ENCODE data around the gene TRAF4. TPM values are rescaled to one million over a fixed set of nuclear protein-coding genes. Genes with fewer than 3 reads are reported as not detected.
"Not testable (repeated sequence)": the region's sequence is repeated elsewhere in the genome, so short reads cannot be mapped to it uniquely, and the experiment has no call there.

Gene TRAF4
- total RNA-seq, 1 experiment from 2014 or later, result 104 TPM

DNA sequence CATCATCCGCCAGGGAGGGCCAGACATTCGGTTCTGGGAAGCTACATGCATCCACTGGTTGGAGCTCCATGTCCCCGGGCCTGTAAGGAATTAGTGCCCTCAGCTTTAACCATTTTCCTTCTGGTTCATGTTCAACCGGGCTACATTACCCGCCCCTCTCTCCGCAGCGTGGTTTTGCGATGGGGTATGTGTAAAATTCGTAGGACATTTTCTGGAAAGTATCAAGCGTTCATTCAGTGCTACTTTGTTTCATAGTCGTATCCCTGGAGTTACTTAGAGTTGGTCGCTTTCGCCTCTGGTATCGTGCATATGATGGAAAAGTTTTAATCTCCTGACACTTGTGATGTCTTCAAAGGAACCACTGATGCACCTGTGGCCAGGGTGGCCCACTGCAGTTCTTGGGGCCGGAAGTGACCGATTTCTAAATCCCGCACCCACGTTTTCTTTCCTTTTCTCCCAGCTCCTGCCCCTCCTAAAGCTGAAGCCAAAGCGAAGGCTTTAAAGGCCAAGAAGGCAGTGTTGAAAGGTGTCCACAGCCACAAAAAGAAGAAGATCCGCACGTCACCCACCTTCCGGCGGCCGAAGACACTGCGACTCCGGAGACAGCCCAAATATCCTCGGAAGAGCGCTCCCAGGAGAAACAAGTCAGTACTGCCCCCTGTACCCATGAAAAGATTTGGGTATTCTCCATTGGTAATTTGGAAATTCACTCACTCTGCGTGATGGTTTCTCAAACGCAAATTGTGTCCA lies 23.4 kb upstream of the TRAF4 start:
- Histone ChIP-seq H3K9ac (ENCODE audit: low read length) (peak overlapping the region; percentile 99), H2AFZ (ENCODE audit: low read length) (no peak overlapping the region), H3K36me3 (ENCODE audit: low read depth, low read length) (peaks cover 43% of the 10 kb centered on the region), H3K4me2 (ENCODE audit: low read length) (peak overlapping the region; percentile 96), H3K9me2 (replicated peaks; ENCODE audit: low read length) (no peaks in the 10 kb centered on the region), H4K20me1 (ENCODE audit: low read length) (peaks cover 32% of the 10 kb centered on the region), H3K4me1 (ENCODE audit: insufficient read depth, low read length) (peaks cover 43% of the 10 kb centered on the region), H3K4me3 (ENCODE audit: low read length) (peak overlapping the region; percentile 93), H3K27ac (ENCODE audit: low read length) (peak overlapping the region; percentile 75), H3K79me2 (ENCODE audit: low read length) (peaks cover 60% of the 10 kb centered on the region), H3K27me3 (ENCODE audit: low read length) (no peaks in the 10 kb centered on the region), H3F3A (ENCODE audit: low read length, unreplicated experiment) (peaks cover 12% of the 10 kb centered on the region), H3K9me3 (ENCODE audit: low read length) (no peaks in the 10 kb centered on the region)
- intact Hi-C loops (cut with micrococcal nuclease), result loop anchor here (10.0 kb wide), 1 partner anchor 184 kb away; the partner anchor contains the start of gene DHRS13
- ATAC-seq (no peak), DNase-seq (no peak)
- CTCF ChIA-PET, result no interaction called here
- BruUV-seq (replicated peaks), result TSS peak; percentile 82
- TF ChIP-seq, protein P1, sequence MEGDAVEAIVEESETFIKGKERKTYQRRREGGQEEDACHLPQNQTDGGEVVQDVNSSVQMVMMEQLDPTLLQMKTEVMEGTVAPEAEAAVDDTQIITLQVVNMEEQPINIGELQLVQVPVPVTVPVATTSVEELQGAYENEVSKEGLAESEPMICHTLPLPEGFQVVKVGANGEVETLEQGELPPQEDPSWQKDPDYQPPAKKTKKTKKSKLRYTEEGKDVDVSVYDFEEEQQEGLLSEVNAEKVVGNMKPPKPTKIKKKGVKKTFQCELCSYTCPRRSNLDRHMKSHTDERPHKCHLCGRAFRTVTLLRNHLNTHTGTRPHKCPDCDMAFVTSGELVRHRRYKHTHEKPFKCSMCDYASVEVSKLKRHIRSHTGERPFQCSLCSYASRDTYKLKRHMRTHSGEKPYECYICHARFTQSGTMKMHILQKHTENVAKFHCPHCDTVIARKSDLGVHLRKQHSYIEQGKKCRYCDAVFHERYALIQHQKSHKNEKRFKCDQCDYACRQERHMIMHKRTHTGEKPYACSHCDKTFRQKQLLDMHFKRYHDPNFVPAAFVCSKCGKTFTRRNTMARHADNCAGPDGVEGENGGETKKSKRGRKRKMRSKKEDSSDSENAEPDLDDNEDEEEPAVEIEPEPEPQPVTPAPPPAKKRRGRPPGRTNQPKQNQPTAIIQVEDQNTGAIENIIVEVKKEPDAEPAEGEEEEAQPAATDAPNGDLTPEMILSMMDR (conservative IDR thresholded peaks at IDR 0.05; ENCODE audit: low read depth, low read length), result no peak
- TF ChIP-seq EZH2phosphoT487 (IDR thresholded peaks at IDR 0.05; ENCODE audit: borderline replicate concordance, low read length) (no peak), EZH2 (IDR thresholded peaks at IDR 0.05; ENCODE audit: low read length, unreplicated experiment) (no peak)
- POLR2A ChIA-PET (ENCODE audit: unreplicated experiment), result interaction anchor here (1.2 to 1.8 kb wide), 2 partner anchors 9 to 231 kb away, joined by 9 to 12 read pairs; partner anchors contain the start of gene PHF12

DNA sequence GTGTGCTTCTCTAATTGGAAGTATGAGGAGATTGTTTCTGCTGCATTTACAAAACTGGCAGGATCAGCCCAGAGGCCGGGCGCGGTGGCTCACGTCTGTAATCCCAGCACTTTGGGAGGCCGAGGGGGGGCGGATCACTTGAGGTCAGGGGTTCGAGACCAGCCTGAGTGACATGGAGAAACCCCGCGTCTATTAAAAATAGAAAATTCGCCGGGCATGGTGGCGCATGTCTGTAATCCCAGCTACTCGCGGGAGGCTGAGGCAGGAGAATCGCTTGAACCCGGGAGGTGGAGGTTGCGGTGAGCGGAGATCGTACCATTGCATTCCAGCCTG lies 22.8 kb upstream of the TRAF4 start:
- H2AFZ ChIP-seq (ENCODE audit: low read length); BruUV-seq (replicated peaks); H3K9me2 ChIP-seq (replicated peaks; ENCODE audit: low read length); CTCF ChIA-PET; POLR2A ChIA-PET (ENCODE audit: unreplicated experiment); DNase-seq; H3K9me3 ChIP-seq (ENCODE audit: low read length); H3K27me3 ChIP-seq (ENCODE audit: low read length); ATAC-seq: not testable (repeated sequence)
- intact Hi-C loops (cut with micrococcal nuclease), result loop anchor here (10.0 kb wide), 1 partner anchor 184 kb away; the partner anchor contains the start of gene DHRS13
- Histone ChIP-seq H3K4me2 (ENCODE audit: low read length) (peak overlapping the region; percentile 96), H3K9ac (ENCODE audit: low read length) (peak overlapping the region; percentile 99), H3K27ac (ENCODE audit: low read length) (peak overlapping the region; percentile 75), H3F3A (ENCODE audit: low read length, unreplicated experiment) (peaks cover 12% of the 10 kb centered on the region), H3K4me3 (ENCODE audit: low read length) (peak overlapping the region; percentile 93), H3K79me2 (ENCODE audit: low read length) (peaks cover 55% of the 10 kb centered on the region), H3K4me1 (ENCODE audit: insufficient read depth, low read length) (peaks cover 41% of the 10 kb centered on the region), H4K20me1 (ENCODE audit: low read length) (peaks cover 32% of the 10 kb centered on the region), H3K36me3 (ENCODE audit: low read depth, low read length) (peaks cover 43% of the 10 kb centered on the region)

DNA sequence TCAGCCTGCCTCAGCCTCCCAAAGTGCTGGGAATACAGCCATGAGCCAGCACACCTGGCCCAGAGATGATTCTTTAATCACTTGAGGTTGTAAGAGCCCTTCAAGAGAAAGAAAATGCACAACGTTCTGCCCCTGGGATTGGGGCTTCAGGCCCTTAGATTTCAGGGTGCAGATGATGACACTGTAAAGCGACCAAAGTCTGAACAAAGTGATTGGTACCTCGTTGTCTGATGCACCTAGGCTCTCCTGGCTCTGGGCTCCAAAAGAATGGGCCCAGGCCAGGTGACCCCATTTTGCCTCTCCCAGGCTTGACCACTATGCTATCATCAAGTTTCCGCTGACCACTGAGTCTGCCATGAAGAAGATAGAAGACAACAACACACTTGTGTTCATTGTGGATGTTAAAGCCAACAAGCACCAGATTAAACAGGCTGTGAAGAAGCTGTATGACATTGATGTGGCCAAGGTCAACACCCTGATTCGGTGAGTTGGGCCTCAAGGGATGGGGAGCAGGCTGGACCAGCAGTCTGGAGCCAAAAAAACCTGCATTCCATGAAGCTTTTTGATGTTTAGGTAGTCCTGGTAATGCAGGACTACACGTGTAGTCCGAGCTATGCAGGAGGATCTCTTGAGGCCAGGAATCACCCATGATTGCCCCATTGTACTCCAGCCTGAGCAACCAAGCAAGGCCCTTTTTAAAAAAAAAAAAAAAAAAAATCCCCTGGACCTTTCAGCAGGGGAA lies 21.2 kb upstream of the TRAF4 start:
- no peak for DNase-seq
- H2AFZ ChIP-seq (ENCODE audit: low read length), result no peak overlapping the region
- ChIA-PET POLR2A (ENCODE audit: unreplicated experiment) (interaction anchor here (0.6 kb wide), 1 partner anchor 182 kb away, joined by 3 read pairs; no protein-coding TSS in a partner anchor), CTCF (no interaction called here)
- H3K27me3 ChIP-seq (ENCODE audit: low read length), result no peaks in the 10 kb centered on the region
- BruUV-seq (replicated peaks), result no TSS peak
- peak overlapping the region; percentile 96 for H3K4me2 ChIP-seq (ENCODE audit: low read length)
- peaks cover 12% of the 10 kb centered on the region for H3F3A ChIP-seq (ENCODE audit: low read length, unreplicated experiment)
- H3K9ac ChIP-seq (ENCODE audit: low read length), result no peak overlapping the region
- H3K9me3 ChIP-seq (ENCODE audit: low read length), result no peaks in the 10 kb centered on the region
- peaks cover 43% of the 10 kb centered on the region for H3K36me3 ChIP-seq (ENCODE audit: low read depth, low read length)
- no peak overlapping the region for H3K27ac ChIP-seq (ENCODE audit: low read length)
- intact Hi-C loops (cut with micrococcal nuclease), result loop anchor here (10.0 kb wide), 1 partner anchor 182 kb away; the partner anchor contains the start of gene DHRS13
- H3K9me2 ChIP-seq (replicated peaks; ENCODE audit: low read length), result no peaks in the 10 kb centered on the region
- no peak for TF ChIP-seq EZH2phosphoT487 (IDR thresholded peaks at IDR 0.05; ENCODE audit: borderline replicate concordance, low read length)
- no peak for TF ChIP-seq EZH2 (IDR thresholded peaks at IDR 0.05; ENCODE audit: low read length, unreplicated experiment)
- TF ChIP-seq, protein P1 (conservative IDR thresholded peaks at IDR 0.05; ENCODE audit: low read depth, low read length), result no peak
- H4K20me1 ChIP-seq (ENCODE audit: low read length), result peaks cover 32% of the 10 kb centered on the region
- H3K79me2 ChIP-seq (ENCODE audit: low read length), result peaks cover 38% of the 10 kb centered on the region
- H3K4me1 ChIP-seq (ENCODE audit: insufficient read depth, low read length), result peaks cover 39% of the 10 kb centered on the region
- H3K4me3 ChIP-seq (ENCODE audit: low read length), result peak overlapping the region; percentile 93
- no peak for ATAC-seq

Data from PC-3 (cell line).